ENCODE results near the gene SNED1. TPM values are rescaled to one million over a fixed set of nuclear protein-coding genes. Genes with fewer than 3 reads are reported as not detected.

SNED1 gene
- total and polyA plus RNA-seq, 9 donors = 16.7 to 69.5 (median 38.9) TPM

DNA sequence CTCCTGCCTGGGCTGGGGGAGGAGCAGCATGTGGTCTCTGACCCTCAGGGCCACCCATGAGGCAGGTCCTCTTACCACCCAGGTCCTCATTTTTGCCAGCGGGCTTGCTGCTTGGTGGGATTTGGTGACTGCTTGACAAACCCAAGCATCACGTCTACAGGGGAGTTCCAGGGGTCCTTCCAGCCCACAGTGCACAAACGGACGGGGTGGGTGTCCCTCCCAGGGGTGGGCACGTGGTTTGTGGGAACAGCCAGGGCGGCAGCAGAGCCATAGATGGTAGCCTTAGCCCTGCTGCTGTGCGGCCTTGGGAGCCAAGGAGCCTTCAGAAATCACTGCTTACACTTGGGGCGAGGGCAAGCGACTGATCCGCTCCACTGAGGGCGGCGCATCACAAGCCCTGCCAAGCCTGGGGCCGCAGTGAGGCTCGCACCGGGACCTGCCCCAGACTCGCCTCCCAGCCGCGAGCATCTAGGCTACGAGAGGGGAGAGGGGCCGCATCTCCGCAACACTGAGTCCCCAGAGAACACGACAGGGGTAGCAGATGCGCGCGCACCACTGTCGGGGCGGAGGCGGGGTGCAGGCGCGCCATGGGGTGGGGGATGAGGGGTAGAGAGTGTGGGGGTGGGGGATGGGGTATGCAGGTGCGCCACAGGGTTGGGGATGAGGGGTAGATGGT lies 36.9 kb downstream of the SNED1 start:
- 47 to 70% (median 65%) methylated on average over 30 to 31 of the region's 31 CpGs for WGBS, 3 donors
- TF ChIP-seq POLR2A (IDR thresholded peaks at IDR 0.05) (no peak), EP300 (IDR thresholded peaks at IDR 0.05) (no peak)
- TF ChIP-seq, protein P1, sequence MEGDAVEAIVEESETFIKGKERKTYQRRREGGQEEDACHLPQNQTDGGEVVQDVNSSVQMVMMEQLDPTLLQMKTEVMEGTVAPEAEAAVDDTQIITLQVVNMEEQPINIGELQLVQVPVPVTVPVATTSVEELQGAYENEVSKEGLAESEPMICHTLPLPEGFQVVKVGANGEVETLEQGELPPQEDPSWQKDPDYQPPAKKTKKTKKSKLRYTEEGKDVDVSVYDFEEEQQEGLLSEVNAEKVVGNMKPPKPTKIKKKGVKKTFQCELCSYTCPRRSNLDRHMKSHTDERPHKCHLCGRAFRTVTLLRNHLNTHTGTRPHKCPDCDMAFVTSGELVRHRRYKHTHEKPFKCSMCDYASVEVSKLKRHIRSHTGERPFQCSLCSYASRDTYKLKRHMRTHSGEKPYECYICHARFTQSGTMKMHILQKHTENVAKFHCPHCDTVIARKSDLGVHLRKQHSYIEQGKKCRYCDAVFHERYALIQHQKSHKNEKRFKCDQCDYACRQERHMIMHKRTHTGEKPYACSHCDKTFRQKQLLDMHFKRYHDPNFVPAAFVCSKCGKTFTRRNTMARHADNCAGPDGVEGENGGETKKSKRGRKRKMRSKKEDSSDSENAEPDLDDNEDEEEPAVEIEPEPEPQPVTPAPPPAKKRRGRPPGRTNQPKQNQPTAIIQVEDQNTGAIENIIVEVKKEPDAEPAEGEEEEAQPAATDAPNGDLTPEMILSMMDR (IDR thresholded peaks at IDR 0.05) = no peak
- Histone ChIP-seq H3K36me3 (no peaks in the 10 kb centered on the region), H3K27me3 (no peaks in the 10 kb centered on the region), H3K4me3 (no peak overlapping the region), H3K9me3 (no peaks in the 10 kb centered on the region), H3K27ac (no peak overlapping the region), H3K4me1 (ENCODE audit: insufficient read depth) (no peaks in the 10 kb centered on the region)
- DNase-seq = no peak
- intact Hi-C loops (cut with DNase I) = no loop called here

DNA sequence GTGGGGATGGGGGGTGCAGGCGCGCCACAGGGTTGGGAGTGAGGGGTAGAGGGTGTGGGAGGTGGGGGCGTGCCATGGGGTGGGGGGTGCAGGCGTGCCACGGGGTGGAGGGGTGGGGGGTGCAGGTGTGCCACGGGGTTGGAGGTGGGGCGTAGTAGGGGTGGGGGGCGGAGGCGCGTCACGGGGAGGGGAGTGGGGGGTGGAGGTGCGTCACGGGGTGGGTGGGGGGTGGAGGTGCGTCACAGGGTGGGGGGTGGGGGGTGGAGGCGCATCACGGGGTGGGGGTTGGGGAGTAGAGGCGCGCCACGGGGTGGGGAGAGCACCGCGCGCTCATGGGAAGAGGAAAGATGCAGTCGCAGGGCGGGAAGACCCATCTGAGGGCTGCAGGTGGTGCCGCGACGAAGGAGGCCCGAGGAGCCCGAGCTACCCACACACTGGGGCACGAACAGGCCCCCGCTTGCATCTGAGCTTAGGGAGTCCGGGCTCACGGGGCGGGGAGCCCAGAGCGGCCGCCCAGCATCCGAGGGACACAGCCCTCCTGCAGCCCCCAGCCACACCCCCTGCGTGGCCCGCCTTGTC lies 37.5 kb downstream of the SNED1 start:
- no peak for TF ChIP-seq POLR2A (IDR thresholded peaks at IDR 0.05)
- no peak for TF ChIP-seq EP300 (IDR thresholded peaks at IDR 0.05)
- TF ChIP-seq, protein P1 (IDR thresholded peaks at IDR 0.05) = no peak
- Histone ChIP-seq H3K4me1 (ENCODE audit: insufficient read depth) (no peaks in the 10 kb centered on the region), H3K9me3 (no peaks in the 10 kb centered on the region), H3K27me3 (no peaks in the 10 kb centered on the region), H3K36me3 (no peaks in the 10 kb centered on the region), H3K4me3 (no peak overlapping the region), H3K27ac (no peak overlapping the region)
- intact Hi-C loops (cut with DNase I) = no loop called here
- WGBS, 3 donors = 20 to 44% (median 41%) methylated on average over 21 to 36 of the region's 39 CpGs
- DNase-seq = no peak

DNA sequence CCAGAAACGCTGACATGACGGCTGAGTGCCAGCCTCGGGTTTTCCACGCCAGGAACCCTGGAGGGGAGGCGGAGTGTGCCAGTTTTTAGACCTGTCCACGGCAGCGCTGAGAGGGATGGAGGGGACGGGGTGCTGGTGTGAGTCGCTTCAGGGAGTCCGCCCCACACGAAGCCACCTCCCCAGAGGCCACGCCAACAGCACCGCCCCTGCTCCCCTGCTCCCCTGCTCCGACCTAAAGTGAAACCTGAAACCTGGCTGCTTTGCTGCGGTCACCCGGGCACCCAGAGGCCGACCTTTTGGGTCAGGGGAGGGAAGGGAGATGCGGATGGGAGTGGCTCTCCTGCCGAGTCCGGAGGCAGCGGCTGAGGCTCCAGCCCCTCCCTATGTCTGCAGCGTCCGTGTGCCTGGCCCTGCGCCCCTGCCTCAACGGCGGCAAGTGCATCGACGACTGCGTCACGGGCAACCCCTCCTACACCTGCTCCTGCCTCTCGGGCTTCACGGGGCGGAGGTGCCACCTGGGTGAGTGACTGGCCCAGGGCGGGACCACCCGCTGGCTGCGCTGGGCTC lies 38.1 kb downstream of the SNED1 start:
- no peaks in the 10 kb centered on the region for H3K9me3 ChIP-seq
- intact Hi-C loops (cut with DNase I) = no loop called here
- TF ChIP-seq POLR2A (IDR thresholded peaks at IDR 0.05) (no peak), EP300 (IDR thresholded peaks at IDR 0.05) (no peak)
- TF ChIP-seq, protein P1 (IDR thresholded peaks at IDR 0.05) = no peak
- no peak overlapping the region for H3K4me3 ChIP-seq
- peak in 1 of 5 donors; percentile 23 for DNase-seq
- WGBS, 3 donors = 59 to 65% (median 59%) methylated on average over 27 to 36 of the region's 36 CpGs
- H3K36me3 ChIP-seq = no peaks in the 10 kb centered on the region
- no peaks in the 10 kb centered on the region for H3K27me3 ChIP-seq
- no peaks in the 10 kb centered on the region for H3K4me1 ChIP-seq (ENCODE audit: insufficient read depth)
- H3K27ac ChIP-seq = no peak overlapping the region

DNA sequence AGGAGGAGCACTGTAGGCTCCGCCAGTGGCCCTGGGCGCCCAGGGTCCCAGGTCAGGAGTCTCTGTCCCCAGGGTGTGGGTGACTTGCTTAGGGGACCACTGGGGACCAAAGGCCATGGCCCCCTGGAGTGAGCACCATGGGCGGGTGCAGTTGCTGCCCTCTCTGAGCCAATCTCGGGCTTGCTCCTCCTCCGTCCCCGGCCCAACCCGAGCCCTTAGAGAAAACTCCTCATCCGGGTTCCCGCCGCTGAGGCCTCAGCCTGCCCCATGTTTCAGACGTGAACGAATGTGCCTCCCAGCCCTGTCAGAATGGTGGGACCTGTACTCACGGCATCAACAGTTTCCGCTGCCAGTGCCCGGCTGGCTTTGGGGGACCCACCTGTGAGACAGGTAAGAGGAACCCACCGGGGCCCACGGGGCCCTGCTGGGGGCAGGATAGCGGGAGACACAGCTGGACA lies 38.6 kb downstream of the SNED1 start:
- Histone ChIP-seq H3K27ac (no peak overlapping the region), H3K36me3 (no peaks in the 10 kb centered on the region), H3K9me3 (no peaks in the 10 kb centered on the region), H3K27me3 (no peaks in the 10 kb centered on the region), H3K4me1 (ENCODE audit: insufficient read depth) (no peaks in the 10 kb centered on the region), H3K4me3 (no peak overlapping the region)
- TF ChIP-seq EP300 (IDR thresholded peaks at IDR 0.05) (no peak), POLR2A (IDR thresholded peaks at IDR 0.05) (no peak)
- TF ChIP-seq, protein P1 (IDR thresholded peaks at IDR 0.05) = no peak
- no peak for DNase-seq
- whole genome bisulfite sequencing, 3 donors = 84 to 90% (median 88%) methylated on average over 17 to 18 of the region's 18 CpGs
- intact Hi-C loops (cut with DNase I) = no loop called here
